ENCODE data around the gene RNGTT.

The RNGTT gene

DNA sequence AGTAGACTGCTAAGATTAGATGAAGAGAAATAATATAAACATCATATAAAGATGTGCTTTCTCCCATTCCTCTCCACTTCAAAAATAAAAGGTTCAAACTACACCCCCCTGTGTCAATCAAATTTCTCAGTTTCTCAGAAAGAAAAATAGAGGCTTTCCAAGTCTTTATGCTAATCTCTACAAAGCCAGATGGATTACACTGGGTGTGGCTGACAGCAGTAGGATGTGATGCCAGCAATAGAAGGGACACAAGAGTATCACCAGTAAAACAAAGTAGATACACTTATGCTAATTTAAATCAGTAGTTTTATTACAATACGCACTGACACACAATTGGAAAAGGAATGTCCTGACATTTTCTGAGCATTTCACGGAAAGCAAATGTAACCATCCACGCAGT lies 353.4 kb downstream of the RNGTT start:
- no peak for DNase-seq (ENCODE audit: low spot score)

DNA sequence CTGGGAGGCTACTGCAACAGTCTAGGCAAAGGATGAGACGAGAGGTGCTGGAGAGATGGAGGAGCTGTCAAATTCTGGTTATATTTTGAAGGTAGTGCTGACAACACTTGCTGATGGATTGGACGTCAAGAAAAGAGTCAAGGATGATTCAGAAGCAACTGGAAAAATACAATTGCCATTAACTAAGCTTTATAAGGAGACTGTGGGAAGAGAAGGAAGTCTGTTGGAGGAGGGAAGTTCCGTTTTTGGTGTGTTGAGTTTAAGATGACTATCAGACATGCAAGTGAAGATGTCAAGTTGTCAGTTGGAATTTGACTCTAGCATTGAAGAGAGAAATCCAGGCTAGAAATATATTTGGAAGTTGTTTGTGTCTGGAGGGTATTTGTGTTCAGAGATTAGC lies 358.1 kb downstream of the RNGTT start:
- DNase-seq (ENCODE audit: low spot score) = no peak

DNA sequence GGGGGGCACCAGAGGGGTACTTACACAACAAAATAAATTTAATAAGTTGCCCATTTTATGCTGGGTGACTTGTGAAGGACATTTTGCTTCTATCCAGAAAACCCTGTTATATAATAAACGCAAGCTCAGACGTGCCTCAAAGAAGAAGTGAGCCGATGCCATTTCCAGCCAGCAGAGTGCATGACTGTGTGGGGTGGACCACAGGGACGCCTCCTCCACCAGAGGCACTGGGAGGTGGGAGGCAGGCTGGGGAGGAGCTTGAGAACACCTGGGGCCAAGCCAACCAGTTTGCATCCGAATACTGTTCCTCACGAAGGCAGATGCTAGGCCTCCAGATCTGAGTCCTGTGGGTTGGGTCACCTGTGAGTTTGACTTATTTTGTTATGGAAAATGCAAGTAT lies 363.8 kb downstream of the RNGTT start:
- no peak for DNase-seq (ENCODE audit: low spot score)

DNA sequence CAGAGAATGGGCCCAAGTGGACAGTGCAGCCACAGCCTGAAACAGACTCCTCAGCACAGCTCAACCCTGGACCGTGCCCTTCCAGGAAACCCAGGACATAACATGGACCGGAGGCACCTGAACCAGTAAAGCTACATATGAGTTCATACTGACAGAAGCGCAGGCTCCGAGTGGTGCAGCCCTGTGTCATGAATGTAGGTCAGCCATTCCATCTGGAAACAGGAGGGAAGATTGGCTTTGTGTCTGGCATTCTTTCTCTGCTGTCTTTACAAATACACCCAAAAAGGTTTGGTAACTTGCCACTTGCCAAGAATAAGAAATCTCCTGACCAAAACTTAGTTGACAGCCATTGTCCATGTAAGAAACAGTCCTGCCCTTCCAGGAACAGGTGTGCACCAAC lies 366.6 kb downstream of the RNGTT start:
- no peak for DNase-seq (ENCODE audit: low spot score)

DNA sequence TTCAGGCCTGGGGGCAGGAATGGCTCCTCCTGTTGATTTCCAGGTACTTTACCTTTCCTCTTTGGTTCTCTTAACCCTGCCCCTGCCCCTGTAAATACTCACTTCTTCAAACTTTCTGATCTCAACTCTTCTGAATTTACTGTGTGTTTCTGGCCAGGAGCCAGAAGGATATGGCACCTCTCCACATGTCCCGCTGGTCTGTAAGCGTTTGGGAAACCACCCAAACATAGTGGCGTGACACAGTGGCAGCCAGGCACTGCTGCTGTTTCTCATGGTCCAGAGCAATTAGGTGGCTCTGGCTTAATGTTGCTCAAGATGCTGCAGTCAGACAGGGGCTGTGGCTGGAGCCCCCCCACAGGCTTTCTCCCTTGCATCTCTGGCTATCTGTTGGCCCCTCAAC lies 374.5 kb downstream of the RNGTT start:
- DNase-seq (ENCODE audit: low spot score) = no peak

DNA sequence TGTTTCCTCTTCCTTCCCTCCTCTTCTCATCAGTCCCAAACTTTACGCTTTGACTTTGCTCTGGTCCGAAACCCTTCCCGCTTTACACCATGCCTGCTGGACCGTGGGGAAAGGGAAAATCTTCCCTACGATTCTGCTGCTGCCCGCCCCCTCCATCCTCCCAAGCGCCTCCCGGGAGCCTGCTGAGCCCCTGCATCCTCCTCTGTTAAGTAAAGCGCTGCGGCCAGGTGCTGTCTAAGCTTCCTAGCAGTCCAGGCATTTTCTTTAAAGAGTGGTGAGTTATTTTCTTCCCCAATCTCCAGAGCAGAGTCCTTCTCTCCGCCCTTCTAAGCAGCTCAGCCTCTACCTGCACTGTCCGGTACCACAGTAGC lies 376.3 kb downstream of the RNGTT start:
- DNase-seq (ENCODE audit: low spot score) = no peak

DNA sequence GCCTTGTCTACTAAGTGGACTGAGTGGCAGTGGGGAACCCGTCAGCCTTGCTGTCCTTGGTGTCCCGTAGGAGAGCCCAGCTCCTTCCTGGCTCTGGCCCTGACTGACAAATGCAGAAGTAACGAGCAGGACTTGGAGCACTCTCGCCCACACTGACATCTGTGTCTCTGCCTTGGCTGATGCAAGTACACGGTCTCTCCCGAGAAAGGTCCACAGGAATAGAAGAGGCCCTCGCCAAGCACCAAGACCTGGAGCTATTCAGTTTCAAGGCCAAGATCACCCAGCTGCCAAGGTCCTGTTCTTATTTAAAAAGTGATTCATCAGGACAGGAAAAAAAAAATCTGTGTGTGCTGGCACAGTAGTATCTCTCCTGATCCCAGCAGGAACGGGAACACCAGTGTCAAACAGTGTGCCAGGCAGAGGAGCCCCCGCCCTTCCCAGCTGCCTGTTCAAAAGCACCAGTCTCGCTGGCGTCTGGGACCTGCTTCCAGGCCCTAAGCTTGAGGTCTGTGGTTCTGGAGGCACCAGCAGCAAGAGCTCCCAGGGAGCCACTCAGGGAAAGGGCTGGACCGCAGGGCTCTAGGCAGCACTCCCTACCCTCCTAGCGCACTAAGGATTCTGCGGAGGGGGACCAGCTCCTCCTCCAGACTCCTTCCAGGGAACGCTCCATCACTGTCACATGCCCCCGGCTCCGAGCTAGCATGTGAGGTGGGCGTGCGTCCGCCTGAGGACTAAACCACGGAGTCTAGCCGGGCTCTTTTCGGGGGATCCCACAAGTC lies 376.9 kb downstream of the RNGTT start:
- peak; percentile 57 for DNase-seq (ENCODE audit: low spot score)

DNA sequence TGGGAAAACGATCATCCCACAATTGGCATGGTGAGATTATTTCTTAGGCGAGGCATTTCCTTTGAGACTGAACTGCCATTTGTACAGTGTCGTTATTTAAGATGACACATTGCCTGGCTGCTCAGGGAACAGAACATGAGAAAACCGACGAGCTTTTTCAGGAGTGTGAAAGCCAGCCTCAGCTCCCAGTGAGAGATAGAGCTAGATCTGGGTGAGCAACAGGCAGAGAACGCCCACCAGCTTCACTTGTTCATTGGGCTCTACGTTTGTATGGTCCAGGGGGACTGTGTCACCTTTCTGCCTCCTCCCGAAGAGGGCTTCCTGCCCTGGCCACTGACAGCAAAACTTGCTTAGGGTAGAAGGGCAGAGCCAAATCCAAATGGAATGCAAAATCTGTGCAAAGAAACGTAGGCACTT lies 378.1 kb downstream of the RNGTT start:
- no peak for DNase-seq (ENCODE audit: low spot score)

DNA sequence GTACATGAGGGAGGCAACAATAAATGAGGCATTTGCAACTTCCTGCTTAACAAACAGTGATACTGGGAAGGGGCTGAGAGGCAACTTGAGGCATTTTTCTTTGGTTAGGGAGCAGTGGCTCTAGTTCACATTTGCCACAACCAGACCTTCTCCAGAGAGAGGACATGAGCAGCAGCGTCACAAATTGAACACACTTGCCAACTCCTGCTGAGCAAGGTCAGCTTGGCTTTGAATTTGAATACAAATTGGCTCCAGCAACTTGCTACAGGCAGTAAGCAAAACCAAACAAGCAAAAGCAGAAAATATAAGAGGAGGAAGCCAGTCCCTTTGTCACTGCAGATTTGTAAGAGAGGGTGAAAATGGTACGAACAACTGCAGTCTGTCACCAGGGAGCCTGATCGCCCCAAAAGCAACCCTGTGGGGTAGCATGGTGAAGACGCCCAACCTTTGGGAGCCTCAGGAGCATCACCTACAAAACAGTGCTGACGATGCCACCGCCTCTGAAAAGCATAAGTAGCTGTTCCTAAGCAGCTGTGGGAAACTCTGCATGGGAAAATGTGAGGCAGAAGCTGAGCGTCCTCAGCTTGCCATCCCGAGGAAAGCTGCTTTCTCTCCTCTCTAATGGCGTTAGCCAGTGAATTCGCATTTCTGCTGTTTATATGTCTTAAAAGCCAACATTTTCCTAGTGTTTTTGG lies 378.7 kb downstream of the RNGTT start:
- no peak for DNase-seq (ENCODE audit: low spot score)

DNA sequence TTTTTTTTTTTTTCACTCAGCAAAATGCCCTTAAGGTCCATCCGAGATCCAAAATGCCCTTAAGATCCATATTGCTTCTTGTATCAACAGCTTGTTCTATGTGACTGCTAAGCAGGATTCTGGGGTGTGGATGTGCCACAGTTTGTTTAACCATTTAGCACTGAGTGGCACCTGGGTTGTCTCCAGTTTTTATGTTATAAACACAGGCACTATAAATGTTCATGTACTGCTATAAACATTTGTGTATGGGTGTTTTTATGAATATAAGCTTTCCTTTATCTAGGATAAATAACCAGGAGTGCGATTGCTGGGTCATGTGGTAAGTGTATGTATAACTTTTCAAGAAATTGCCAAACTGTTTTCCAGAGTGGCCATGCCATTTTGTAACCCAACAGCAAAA lies 386.0 kb downstream of the RNGTT start:
- DNase-seq (ENCODE audit: low spot score) = no peak

DNA sequence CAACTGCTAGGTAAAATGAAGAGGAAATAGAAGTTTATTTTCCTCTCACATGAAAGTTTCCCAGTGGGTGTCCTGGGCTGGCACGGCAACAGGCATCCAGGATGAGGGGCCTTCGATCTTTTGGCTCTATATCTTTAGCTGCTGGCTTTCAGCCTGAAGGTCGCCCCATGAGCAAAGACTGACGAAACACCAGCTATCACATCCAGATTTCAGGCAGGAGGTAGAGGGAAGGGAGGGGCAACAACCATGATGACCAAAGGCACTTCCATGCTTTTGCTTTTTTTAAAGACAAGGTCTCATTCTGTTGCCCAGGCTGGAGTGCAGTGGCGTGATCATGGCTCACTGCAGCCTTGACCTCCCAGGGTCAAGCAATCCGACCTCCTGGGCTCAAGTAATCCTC lies 387.9 kb downstream of the RNGTT start:
- no peak for DNase-seq (ENCODE audit: low spot score)

DNA sequence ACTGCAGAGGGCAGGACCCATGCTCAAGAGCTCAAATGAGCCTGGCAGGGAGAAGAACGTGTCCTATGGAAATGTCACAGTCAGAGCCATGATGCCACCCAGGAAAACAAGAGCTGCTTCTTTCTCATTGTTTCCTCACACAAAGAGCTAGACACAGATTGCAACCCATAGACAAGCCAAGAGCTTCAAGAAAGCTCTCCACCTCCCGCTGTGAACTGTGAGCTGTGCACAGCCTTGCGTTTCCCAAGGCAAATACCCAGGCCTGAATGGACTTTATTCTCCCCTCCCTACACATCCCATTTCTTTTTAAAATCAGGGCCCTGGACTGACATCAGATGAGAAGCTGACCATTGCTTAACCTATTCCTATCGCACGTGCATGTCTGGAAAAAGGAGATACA lies 388.8 kb downstream of the RNGTT start:
- no peak for DNase-seq (ENCODE audit: low spot score)

DNA sequence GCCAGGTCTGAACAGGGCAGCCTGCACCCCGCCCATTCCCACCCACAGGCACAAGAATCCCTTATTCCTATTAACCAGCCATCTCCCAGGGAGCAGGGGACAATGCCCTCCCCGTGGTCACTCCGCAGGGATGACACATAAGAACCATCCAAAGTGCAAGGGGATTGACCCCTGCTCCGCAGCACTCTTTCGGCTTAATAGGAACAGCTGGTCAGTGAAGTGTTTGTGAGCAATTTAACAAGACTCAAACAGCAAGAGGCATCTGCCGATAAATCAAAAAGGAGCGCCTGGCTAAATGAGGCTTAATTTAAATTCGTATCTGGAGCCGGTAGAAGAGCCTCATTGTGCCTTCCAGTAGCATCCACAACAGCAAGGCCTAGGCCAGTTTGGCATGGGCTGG lies 389.4 kb downstream of the RNGTT start:
- DNase-seq (ENCODE audit: low spot score) = no peak

DNA sequence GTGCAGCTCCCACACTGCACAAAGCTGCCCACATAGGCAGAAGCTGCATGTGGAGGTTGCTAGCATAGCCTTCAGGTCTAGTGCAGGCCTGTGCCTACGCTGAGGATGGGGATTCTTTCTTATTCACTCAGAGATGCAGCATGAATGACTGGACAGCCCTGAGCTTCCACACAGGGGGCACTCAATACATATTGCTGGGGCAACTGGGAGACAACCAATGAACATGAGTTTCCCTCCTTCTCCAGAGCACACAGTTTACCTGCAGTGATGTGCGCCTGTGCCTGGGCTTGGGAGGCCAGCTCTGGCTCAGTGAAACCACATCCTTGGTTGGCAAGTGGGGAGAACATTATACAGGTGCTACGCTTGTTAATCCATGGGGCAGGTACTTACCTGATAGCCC lies 389.9 kb downstream of the RNGTT start:
- DNase-seq (ENCODE audit: low spot score) = no peak

DNA sequence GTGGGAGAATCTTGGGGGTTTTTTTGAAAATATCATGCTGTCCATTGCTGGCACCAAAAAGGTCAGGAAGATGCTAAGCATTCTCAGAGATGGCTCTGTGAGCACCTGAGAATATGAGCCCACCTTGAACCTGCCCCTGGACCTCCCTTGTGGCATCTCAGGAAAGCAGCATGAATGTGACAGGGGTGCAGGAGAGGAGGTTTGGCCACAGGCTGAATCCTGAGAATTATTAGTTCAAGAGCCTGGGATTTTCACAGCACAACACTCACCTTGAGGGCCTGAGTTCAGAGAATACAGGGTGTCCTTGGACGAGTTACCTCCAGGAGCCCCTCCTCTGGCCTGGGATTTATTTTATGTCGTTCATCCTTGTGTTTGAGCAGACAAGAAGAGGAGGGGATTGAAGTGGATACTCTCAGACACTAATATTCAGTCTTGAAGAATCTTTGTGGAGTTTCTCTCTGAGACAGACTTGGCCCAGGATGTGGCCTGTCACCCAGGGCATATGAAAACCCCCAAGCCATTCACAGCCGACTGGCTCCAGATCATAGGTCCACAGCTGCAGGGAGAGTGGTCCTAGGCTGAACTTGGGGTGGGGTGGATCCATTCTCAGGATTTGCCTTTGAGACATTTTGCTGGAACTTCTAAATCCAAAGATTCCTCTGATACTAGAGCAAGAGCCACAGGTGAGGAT lies 390.8 kb downstream of the RNGTT start:
- DNase-seq (ENCODE audit: low spot score) = no peak

DNA sequence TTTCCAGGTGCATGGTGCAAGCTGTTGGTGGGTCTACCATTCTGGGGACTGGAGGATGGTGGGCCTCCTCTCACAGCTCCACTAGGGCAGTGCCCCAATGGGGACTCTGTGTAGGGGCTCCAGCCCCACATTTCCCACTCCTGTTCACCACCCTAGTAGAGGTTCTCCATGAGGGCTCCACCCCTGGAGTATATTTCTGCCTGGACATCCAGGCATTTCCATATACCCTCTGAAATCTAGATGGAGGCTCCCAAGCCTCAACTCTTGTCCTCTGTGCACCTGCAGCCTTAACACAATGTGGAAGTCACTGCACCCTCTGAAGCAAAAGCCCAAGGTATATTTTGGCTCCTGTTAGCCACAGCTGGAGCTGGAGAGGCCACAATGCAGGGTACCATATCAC lies 393.5 kb downstream of the RNGTT start:
- DNase-seq (ENCODE audit: low spot score) = no peak

DNA sequence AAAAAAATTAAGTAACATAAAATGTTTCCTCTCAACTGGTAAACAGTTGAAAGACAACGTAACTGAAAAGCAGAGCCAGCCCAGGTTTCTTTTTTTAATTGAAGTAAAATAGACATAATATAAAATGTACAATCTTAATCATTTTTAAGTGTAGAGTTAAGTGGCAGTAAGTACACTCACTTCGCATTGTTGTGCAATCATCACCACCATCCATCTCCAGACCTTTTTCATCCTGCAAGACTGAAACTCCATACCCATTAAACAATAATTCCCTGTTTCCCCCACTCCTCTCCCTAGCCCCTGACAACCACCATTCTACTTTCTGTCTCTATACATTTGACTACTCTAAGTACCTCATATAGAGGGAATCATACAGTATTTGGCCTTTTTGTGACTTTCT lies 395.7 kb downstream of the RNGTT start:
- no peak for DNase-seq (ENCODE audit: low spot score)

DNA sequence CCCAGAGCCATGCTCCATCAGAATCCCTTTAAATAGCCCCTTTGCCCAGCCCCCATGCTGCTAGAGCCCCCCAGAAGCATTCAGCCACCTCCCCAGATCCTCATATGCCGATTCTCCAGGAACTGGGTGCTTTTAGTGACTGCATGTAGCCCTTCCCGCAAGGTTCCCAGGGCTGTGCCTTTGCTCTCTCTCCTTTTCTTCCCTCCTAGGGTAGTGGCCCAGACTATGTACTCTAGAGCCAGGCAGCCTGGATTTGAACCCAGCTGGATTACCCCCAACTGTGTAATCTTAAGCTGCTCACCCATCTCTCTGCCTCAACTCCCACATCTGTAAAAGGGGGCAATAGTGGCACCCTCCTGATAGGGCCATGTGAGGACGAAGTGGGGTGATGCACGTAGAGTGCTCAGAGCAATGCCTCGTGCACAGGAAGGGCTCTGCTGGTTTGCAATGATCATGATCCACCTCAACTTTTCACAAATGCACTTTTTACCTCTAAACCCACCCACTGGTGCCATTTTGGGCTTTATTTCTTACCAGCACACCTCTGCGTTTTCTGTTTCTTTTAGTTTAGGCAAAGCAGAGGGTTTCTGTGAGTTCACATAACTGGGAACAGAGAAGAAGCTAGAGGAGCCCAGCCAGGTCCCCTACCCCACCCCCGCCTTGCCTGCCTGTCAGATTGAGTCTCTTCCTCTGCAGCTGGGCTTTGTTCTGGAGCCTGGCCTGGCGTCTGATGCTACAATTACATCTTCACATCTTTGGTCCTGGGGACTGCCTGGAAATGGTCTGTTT lies 396.5 kb downstream of the RNGTT start:
- DNase-seq (ENCODE audit: low spot score) = peak; percentile 68

DNA sequence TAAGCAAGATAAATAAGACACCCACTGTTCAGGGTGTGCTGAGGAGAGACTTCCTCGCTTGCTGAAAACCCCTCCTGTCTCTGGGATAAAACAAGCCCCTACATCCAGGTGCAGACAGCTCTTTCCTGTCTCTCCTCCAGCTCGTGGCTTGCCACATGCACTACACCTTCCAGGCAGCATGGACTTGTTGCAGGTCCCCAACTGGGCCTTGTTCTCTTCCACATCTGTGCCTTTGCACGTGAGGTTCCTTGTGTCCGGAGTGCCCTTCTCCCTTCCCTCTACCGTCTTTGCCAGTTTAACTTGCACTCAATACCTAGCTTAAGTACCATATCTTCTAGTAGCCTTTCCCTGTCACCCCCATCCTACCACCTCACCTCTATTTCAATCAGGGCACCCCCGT lies 397.6 kb downstream of the RNGTT start:
- no peak for DNase-seq (ENCODE audit: low spot score)

DNA sequence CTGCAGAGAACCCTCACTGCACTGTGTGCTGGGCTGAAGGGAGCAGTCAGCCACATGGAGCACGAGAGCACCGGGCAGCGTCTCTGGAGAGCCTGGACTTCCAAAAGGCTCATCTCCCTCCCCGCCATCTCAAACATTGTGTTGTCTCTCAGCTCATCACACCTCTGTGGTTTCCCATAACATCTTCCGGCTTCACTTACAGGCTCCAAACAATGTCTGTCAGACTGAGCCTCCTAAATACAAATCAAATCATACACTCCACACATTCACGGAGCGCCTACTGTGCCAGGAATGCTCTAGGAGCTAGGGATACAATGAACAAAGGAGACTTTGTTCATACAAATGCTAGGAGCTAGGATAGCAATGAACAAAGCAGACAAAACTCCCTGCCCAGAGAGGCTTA lies 398.0 kb downstream of the RNGTT start:
- DNase-seq (ENCODE audit: low spot score) = no peak

DNA sequence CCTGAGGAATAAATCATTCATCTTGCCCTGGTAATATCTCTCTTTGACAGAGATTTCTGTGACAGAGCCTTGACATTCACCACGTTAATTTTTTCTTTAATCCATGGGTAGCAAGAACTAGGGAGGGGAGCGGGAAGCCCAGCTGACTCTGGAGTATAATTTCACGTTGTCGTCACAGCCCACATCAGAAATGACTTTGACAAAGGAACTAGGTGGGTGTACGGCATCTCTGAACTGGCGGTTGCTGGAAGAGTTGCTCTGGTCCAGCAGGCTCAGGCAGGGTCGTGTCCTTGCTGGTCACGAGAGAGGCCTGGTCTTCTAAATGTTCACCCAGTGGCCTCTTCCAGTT lies 400.2 kb downstream of the RNGTT start:
- DNase-seq (ENCODE audit: low spot score) = no peak
